HG02885 (cell line): ENCODE data around the gene KCNMA1.

Experiments
- ATAC-seq: cut with Tn5 transposase; IDR thresholded peaks from one replicate; pipeline ENCODE4 v1.9.1; 2021; ENCODE audit warnings: mild to moderate bottlenecking; ENCODE audit not compliant: unreplicated experiment, poor library complexity

KCNMA1 gene

GRCh38 chr10:77188000-77188395 lies 449.6 kb downstream of the KCNMA1 start:
- ATAC-seq: no peak

GRCh38 chr10:77187376-77187999 lies 450.1 kb downstream of the KCNMA1 start:
- no peak for ATAC-seq

- ATAC-seq: no peak
Observed at GRCh38 chr10:77186936-77187335, 450.7 kb downstream of the KCNMA1 start.

- no peak for ATAC-seq
Observed at GRCh38 chr10:77185696-77186095, 451.9 kb downstream of the KCNMA1 start.

- no peak for ATAC-seq
Observed at GRCh38 chr10:77182803-77183202, 454.8 kb downstream of the KCNMA1 start.

GRCh38 chr10:77180794-77181193 lies 456.8 kb downstream of the KCNMA1 start:
- no peak for ATAC-seq

GRCh38 chr10:77180104-77180503 lies 457.5 kb downstream of the KCNMA1 start:
- no peak for ATAC-seq

- no peak for ATAC-seq
Observed at GRCh38 chr10:77179015-77179695, 458.5 kb downstream of the KCNMA1 start.

- ATAC-seq: no peak
Observed at GRCh38 chr10:77177589-77177988, 460.0 kb downstream of the KCNMA1 start.

GRCh38 chr10:77177161-77177560 lies 460.4 kb downstream of the KCNMA1 start:
- ATAC-seq: no peak

GRCh38 chr10:77176232-77176631 lies 461.4 kb downstream of the KCNMA1 start:
- no peak for ATAC-seq

GRCh38 chr10:77175631-77176222 lies 461.9 kb downstream of the KCNMA1 start:
- no peak for ATAC-seq

- peak; percentile 68 for ATAC-seq
Observed at GRCh38 chr10:77173615-77174461, 463.8 kb downstream of the KCNMA1 start.

- no peak for ATAC-seq
Observed at GRCh38 chr10:77172086-77172485, 465.5 kb downstream of the KCNMA1 start.

GRCh38 chr10:77168861-77169260 lies 468.7 kb downstream of the KCNMA1 start:
- ATAC-seq: no peak

- ATAC-seq: no peak
Observed at GRCh38 chr10:77168161-77168560, 469.4 kb downstream of the KCNMA1 start.

- peak; percentile 72 for ATAC-seq
Observed at GRCh38 chr10:77165445-77166208, 472.0 kb downstream of the KCNMA1 start.

GRCh38 chr10:77164616-77165311 lies 472.8 kb downstream of the KCNMA1 start:
- ATAC-seq: no peak

- ATAC-seq: no peak
Observed at GRCh38 chr10:77163670-77164348, 473.8 kb downstream of the KCNMA1 start.
